ENCODE results near the gene KSR2.

- TF ChIP-seq, protein P1, sequence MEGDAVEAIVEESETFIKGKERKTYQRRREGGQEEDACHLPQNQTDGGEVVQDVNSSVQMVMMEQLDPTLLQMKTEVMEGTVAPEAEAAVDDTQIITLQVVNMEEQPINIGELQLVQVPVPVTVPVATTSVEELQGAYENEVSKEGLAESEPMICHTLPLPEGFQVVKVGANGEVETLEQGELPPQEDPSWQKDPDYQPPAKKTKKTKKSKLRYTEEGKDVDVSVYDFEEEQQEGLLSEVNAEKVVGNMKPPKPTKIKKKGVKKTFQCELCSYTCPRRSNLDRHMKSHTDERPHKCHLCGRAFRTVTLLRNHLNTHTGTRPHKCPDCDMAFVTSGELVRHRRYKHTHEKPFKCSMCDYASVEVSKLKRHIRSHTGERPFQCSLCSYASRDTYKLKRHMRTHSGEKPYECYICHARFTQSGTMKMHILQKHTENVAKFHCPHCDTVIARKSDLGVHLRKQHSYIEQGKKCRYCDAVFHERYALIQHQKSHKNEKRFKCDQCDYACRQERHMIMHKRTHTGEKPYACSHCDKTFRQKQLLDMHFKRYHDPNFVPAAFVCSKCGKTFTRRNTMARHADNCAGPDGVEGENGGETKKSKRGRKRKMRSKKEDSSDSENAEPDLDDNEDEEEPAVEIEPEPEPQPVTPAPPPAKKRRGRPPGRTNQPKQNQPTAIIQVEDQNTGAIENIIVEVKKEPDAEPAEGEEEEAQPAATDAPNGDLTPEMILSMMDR (IDR thresholded peaks at IDR 0.05; ENCODE audit: low read length): no peak
- TF ChIP-seq EZH2 (IDR thresholded peaks at IDR 0.05; ENCODE audit: borderline replicate concordance, low read length): no peak
These were observed 202.8 kb downstream of the KSR2 start for GRCh38 chr12:117766008-117766407.
